Measurements from ENCODE around the gene SP2. TPM values are rescaled to one million over a fixed set of nuclear protein-coding genes. Genes with fewer than 3 reads are reported as not detected.

The SP2 gene
- total RNA-seq, 1 donor from 2014 or later = 14.1 TPM

Other genes with a start within 250 kb of the SP2 start
- gene KPNB1, start 246.3 kb upstream of the SP2 start, total RNA-seq = 169 TPM
- 15.9 TPM for gene TBKBP1, start 202.1 kb upstream of the SP2 start, total RNA-seq
- gene TBX21, start 163.0 kb upstream of the SP2 start, total RNA-seq = 0.40 TPM
- 4.0 TPM for gene OSBPL7, start 74.4 kb upstream of the SP2 start, total RNA-seq
- 53.5 TPM for gene MRPL10, start 64.7 kb upstream of the SP2 start, total RNA-seq
- not detected for gene LRRC46, start 64.6 kb upstream of the SP2 start, total RNA-seq
- 33.8 TPM for gene SCRN2, start 55.0 kb upstream of the SP2 start, total RNA-seq
- 0.15 TPM for gene SP6, start 45.1 kb upstream of the SP2 start, total RNA-seq
- gene PNPO, start 45.3 kb downstream of the SP2 start, total RNA-seq = 31.3 TPM
- not detected for gene PRR15L, start 61.6 kb downstream of the SP2 start, total RNA-seq
- 50.8 TPM for gene CDK5RAP3, start 74.9 kb downstream of the SP2 start, total RNA-seq
- gene COPZ2, start 141.6 kb downstream of the SP2 start, total RNA-seq = 58.2 TPM
- gene NFE2L1, start 152.1 kb downstream of the SP2 start, total RNA-seq = 886 TPM
- 37.9 TPM for gene CBX1, start 205.2 kb downstream of the SP2 start, total RNA-seq
- gene SNX11, start 211.5 kb downstream of the SP2 start, total RNA-seq = 11.1 TPM